ENCODE results near the gene EIF6.
"Not testable (repeated sequence)": the region's sequence is repeated elsewhere in the genome, so short reads cannot be mapped to it uniquely, and the experiment has no call there.

Gene EIF6

DNA sequence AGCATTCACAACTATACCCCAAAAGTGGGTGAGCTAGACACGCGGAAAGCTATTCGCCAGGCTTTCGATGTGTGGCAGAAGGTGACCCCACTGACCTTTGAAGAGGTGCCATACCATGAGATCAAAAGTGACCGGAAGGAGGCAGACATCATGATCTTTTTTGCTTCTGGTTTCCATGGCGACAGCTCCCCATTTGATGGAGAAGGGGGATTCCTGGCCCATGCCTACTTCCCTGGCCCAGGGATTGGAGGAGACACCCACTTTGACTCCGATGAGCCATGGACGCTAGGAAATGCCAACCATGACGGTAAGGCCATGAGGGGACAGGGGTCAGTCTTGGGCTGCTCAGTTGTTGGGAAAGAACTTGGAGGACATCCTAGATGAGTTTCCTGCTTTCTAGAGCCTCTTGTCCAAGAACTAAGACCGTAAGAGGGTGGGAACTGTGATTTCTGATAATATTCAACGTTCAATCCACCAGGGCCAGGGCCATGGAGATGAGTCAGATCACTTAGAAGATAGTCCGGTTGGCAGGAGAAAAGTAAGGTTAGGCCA is 30.0 kb downstream of the EIF6 start:
- no peak for DNase-seq

- DNase-seq, result no peak
These were observed 31.6 kb downstream of the EIF6 start for GRCh38 chr20:35253010-35253409.

DNA sequence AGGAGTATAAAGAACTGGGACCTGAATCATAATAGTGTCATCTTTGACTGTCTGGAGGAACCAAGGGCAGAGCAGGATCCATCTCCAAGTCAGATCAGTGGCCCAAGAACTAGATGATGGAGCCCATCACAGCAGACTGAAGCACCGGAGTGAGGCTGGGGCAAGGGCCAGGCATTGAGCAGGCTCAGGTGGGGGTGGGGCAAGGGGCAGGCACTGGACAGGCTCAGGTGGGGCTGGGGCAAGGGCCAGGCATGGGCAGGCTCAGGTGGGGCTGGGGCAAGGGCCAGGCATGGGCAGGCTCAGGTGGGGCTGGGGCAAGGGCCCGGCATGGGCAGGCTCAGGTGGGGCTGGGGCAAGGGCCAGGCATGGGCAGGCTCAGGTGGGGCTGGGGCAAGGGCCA is 32.0 kb downstream of the EIF6 start:
- not testable (repeated sequence) for DNase-seq

- DNase-seq, result peak; percentile 71
These were observed 32.5 kb downstream of the EIF6 start for GRCh38 chr20:35252037-35252461.

- DNase-seq, result no peak
These were observed 33.0 kb downstream of the EIF6 start for GRCh38 chr20:35251613-35251940.

- DNase-seq, result no peak
These were observed 35.7 kb downstream of the EIF6 start for GRCh38 chr20:35248641-35249475.

GRCh38 chr20:35246723-35247122 is 37.8 kb downstream of the EIF6 start:
- no peak for DNase-seq

GRCh38 chr20:35243986-35244385 is 40.6 kb downstream of the EIF6 start:
- no peak for DNase-seq

DNA sequence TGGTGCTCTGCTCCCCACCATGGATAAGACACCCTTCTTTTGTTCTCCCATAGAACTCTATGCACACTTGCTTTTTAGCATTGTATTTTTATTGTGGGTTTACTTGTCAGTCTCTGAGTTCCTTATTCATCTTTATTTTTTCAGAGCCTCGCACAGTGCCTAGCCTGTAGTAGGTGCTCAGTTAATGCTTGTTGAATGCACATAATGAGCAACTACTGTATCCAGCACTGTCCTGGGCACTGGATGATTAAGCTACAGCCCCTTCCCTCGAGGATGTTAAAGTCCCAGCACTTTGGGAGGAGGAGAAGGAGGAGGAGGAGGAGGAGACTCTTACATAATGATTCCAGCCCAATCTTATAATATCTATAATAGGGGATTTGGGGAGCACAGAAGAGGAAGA is 41.3 kb downstream of the EIF6 start:
- no peak for DNase-seq

- no peak for DNase-seq
These were observed 43.7 kb downstream of the EIF6 start for GRCh38 chr20:35240811-35241293.

- DNase-seq, result no peak
These were observed 44.3 kb downstream of the EIF6 start for GRCh38 chr20:35240083-35240810.

- no peak for DNase-seq
These were observed 45.8 kb downstream of the EIF6 start for GRCh38 chr20:35238735-35239134.

DNA sequence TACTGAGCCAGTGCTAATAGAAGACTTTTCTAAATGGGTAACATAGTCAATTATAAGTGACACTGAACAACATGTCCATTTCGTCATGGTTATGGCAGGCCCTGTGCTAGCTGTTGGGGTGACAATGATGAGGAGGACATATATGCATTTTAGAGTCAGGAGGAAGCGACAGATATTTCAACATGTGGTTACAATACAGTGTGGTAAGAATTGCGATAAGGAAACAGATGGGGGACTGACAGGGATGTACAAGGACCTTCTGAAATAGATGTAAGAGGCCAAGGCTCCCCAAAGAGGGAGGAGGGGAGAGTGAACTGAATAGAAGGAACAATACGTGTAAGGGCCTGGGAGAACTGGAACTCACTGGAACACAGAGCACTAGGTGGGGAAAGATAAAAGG is 46.4 kb downstream of the EIF6 start:
- DNase-seq, result no peak

GRCh38 chr20:35237486-35237885 is 47.1 kb downstream of the EIF6 start:
- no peak for DNase-seq

DNA sequence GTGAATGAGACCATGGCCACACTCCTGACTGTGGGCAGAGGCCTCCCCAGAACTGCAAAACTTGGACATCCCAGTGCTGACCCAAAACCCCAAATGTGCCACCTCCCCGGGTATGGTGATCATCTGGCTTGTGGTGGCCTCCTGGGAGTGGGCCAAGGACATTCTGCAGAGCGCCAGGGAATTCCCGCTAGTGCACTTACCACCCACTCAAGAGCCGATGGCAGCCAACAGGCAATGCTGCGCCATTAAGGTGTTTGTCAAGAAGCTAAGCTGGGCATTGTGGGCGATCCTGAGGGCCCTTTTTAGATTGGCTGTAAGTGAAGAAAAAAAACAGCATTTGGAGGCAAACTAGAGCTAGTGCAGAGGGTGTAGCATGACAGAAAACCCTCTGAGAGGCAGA is 48.7 kb downstream of the EIF6 start:
- DNase-seq, result no peak

DNA sequence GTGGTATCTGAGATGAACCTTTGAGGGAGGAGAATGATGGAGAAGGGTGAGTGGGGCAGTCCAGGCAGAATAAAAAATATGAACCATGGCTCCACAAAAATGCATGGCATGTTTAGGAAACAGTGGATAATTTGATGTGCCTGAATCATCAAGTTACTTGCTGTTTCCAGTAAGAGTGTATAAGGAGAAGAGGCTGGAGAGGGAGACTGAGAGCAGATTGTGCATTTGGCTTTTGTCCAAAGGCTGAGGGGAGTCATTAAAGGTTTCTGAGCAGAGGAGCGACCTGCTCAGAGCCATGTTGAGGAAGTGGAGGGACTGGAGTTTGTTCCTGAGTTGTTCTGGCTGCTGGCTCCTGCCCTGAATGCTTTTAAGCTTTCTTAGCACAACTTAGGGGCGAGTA is 52.0 kb downstream of the EIF6 start:
- no peak for DNase-seq

Data from activated CD4-positive, alpha-beta T cell treated with anti-CD3 and anti-CD28 coated beads, Interleukin-2, Interleukin-6, amounts not matched to agents 100 ng/mL and 50 ng/mL, durations not matched to agents 16 hours and 8 hours (primary cell).